ENCODE measurements around the gene LAMC1.

DNA sequence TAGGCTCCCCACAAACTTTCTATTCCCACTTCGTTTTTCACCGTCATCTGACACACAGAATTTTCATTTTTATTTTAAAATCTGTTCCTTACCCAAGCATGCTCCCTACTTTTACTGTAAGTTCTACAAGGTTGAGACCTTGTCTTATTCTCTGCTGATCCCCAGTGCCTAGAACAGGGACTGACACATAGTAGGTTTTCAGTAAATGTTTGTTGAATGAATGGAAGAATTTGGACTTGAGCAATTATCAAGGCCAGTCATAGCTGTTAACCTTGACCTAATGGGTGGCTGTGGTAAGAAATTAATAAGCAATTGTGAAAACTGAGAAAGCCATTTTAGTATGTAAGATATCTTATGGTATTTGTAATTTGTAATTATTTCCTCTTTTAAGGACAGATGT is 71.1 kb downstream of the LAMC1 start:
- TF ChIP-seq, protein P1, sequence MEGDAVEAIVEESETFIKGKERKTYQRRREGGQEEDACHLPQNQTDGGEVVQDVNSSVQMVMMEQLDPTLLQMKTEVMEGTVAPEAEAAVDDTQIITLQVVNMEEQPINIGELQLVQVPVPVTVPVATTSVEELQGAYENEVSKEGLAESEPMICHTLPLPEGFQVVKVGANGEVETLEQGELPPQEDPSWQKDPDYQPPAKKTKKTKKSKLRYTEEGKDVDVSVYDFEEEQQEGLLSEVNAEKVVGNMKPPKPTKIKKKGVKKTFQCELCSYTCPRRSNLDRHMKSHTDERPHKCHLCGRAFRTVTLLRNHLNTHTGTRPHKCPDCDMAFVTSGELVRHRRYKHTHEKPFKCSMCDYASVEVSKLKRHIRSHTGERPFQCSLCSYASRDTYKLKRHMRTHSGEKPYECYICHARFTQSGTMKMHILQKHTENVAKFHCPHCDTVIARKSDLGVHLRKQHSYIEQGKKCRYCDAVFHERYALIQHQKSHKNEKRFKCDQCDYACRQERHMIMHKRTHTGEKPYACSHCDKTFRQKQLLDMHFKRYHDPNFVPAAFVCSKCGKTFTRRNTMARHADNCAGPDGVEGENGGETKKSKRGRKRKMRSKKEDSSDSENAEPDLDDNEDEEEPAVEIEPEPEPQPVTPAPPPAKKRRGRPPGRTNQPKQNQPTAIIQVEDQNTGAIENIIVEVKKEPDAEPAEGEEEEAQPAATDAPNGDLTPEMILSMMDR (IDR thresholded peaks at IDR 0.05) = no peak
- no peak for TF ChIP-seq POLR2AphosphoS5 (IDR thresholded peaks at IDR 0.05; ENCODE audit: low read depth, low read length)

Measured in Panc1 (cell line).